Left kidney (tissue), 2 donors: ENCODE results near the gene SMOC2. TPM values are rescaled to one million over a fixed set of nuclear protein-coding genes. Genes with fewer than 3 reads are reported as not detected.
"Not testable (repeated sequence)": the region's sequence is repeated elsewhere in the genome, so short reads cannot be mapped to it uniquely, and the experiment has no call there.

ENCODE experiments used
- DNase-seq: peaks from one replicate; pipeline ENCODE4 v3.0.0-alpha.2; 2013
- polyA plus RNA-seq: library from polyadenylated mRNA; unstranded; fragments of 120-200 nt; gene quantifications from one replicate; pipeline ENCODE4 v1.2.1, GENCODE V29; 2013; ENCODE audit not compliant: insufficient read length

Gene SMOC2
- polyA plus RNA-seq, 1 donor, result 20.5 TPM

- not testable (repeated sequence) for DNase-seq
Observed at GRCh38 chr6:168573276-168573835, 132.4 kb downstream of the SMOC2 start.

DNA sequence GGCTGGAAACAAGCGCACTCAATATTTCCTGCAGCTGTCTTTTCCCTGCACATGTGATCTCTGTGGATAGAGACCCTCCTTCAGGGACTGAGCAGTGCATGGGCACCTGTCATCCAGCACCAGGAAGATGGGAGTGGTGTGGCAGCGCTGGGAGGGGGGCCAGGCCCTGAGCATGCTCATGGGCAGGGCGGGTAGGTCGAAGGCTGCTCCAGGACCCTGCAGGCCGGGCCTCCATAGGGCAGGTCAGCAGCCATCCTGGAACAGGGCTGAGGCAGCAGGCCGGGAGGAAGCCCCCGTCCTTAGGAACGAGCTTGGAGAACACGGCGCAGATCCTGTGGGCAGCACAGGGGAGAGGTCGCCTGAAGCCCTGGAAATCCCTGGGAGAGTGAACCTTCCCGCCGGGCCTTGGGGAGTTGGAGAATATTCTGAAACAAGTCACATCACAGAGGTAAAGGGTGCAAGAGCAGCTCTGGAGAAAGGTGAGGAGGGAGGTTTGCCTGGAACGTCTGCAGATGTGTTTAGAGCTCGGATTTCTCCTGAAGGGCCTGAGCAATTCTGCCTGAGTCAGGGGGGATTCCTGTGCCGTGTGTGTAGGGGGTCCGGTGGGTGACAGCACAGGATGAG, 133.2 kb downstream of the SMOC2 start:
- DNase-seq, result no peak

- peak; percentile 50 for DNase-seq
Observed at GRCh38 chr6:168574699-168575195, 133.8 kb downstream of the SMOC2 start.

DNA sequence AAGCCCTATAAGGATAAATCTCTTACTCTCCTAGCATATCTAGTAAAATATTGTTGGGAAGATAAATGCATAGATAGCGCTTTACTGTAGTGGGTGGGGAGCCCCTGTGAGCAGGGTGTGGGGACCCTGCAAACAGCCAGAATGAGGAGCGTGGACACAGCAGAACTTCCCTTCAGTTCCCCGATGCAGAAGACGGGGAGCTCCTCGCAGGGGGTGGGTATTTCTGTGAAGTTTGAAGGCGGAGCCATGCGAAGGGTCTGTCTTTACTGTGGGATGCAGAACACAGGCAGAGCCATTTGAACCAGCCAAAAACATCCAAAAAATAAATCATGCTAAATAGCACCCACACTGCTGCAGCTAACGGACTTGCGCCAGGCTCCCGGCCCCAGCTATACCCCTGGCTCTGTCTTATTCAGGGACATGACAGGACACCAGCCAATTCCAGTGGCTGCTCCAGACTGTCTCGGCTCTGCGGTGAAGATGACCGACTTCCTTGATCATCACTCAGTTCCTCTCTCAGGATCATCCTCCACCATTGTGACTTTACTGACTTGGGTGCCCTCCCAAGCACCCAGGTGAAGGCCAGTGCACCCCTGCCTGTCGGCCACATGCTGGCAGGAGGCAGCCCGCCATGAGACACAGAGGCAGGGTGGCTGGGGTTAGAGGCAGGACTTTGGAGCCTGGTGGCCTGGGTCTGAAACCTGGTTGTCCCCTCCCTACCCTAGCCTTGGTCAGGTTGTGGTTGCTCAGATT, 134.5 kb downstream of the SMOC2 start:
- DNase-seq, result no peak

- DNase-seq, result no peak
Observed at GRCh38 chr6:168576388-168576787, 135.4 kb downstream of the SMOC2 start.

- DNase-seq, result no peak
Observed at GRCh38 chr6:168577496-168577895, 136.5 kb downstream of the SMOC2 start.

DNA sequence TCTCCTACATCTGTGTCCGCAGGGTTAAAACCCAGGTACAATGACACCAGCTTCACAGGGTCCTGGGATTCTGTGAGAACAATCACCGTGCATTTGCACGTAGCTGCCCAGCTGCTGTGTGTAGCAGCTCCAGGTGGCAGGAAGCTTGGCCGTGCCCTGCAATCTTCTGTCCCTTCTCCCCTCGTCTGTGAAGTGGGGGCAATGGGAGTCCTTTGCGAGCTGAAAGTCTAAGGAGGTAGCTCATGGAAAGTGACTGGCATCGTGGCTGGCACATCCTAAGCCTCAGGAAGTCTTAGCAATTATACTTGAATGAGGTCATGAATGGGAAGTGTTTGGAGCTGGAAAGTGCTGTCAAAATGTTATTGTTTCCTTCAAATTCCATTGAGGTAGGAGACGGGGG, 137.1 kb downstream of the SMOC2 start:
- DNase-seq, result no peak

GRCh38 chr6:168581236-168581635, 140.3 kb downstream of the SMOC2 start:
- no peak for DNase-seq

DNA sequence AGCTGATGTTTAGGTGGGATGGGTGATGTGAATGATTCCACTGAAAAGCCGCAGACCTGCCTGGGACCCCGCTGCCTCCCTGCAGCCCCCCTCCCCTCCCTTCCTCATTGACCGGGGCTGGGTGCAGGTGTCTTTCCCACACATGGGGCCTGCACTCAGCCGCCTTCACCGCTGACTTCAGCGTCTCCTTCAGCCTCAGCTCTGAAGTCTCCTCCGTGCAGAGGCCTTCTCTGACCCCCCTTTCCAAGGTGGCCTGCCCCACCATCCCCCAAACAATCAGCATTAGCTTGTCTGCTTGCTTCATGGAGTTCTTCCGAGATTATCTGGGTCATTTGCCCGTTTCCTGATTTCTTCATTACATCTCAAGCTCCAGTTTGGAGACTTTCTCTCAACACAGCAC, 140.7 kb downstream of the SMOC2 start:
- DNase-seq, result no peak

DNA sequence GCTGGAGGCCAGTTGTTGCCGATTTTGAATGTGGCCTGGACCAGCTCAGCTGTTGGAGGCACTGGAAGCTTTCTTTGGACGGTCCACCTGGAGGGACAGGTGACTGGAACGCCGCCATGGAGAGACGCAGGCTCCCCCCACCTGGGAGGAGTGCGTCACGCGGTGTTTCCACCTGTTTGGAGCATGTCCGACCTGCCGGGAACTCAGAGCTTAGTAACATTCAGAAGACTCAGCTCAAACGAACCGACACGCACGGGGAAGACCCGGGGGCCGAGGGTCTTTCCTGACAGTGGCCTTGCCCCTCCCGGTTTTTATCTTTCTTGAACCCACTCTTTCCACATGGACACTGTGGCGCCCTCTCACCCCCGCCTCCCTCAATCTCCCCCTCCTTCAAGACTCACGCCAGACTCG, 141.6 kb downstream of the SMOC2 start:
- no peak for DNase-seq

GRCh38 chr6:168583126-168583525, 142.1 kb downstream of the SMOC2 start:
- DNase-seq, result no peak

DNA sequence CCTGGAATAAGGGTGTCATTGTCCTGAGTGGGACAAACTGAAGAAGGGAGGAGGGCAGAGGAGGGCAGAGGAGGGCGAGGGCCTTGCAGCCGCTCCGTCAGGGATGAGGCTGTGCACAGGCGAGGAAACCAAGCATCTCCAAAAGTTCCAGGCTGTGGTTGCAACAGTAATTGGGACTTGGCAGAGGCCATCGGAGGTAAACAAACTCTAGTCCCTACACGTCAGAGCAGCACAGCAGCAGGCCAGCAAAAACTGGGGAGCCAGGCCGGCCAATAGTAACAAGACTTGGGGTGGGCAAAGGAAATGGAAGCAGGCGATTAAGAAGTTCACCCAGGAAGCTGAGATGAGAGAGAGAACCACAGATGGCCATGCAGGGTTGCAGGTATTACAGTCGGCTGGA, 142.8 kb downstream of the SMOC2 start:
- no peak for DNase-seq

DNA sequence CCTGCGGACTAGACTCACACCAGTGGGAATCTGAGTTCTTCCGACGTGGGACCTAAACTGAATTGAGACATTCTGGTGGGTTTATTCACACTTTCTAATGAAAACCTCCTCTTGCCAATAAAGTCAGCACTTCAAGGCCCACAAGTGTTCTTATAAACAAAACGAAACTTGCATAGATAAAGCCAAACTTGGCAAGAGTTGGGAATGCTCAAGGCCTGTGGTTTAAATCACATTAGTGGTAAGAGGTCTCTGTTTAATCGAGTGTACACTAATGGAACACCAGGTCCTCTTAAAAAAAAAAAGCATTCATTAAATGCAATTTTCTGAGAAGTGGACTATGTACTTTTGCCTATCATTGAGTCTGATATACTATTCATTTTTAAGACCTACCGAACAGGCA, 143.3 kb downstream of the SMOC2 start:
- no peak for DNase-seq

- DNase-seq, result no peak
Observed at GRCh38 chr6:168584671-168585070, 143.7 kb downstream of the SMOC2 start.

GRCh38 chr6:168585441-168585840, 144.5 kb downstream of the SMOC2 start:
- no peak for DNase-seq

DNA sequence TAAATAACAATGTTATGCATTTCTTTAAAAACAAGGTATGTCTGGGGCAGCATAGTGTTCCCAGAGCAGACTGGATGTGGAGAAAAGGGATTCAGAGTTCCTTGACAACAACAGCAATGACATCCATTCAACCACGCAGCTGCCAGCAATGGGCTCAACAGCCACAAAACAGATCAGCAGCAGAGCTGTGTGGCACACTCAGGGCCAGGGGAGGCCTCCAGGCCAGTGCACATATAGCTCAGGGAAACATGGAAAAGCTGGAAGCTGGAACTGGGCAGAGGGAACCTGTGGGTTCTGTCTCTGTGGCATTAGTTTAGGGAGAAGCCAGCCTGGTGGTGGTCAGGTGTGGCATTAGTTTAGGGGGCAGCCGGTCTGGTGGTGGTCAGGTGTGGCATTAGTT, 148.3 kb downstream of the SMOC2 start:
- no peak for DNase-seq

- DNase-seq, result no peak
Observed at GRCh38 chr6:168590406-168590805, 149.4 kb downstream of the SMOC2 start.

- no peak for DNase-seq
Observed at GRCh38 chr6:168596344-168596743, 155.4 kb downstream of the SMOC2 start.

- no peak for DNase-seq
Observed at GRCh38 chr6:168597471-168597875, 156.5 kb downstream of the SMOC2 start.

DNA sequence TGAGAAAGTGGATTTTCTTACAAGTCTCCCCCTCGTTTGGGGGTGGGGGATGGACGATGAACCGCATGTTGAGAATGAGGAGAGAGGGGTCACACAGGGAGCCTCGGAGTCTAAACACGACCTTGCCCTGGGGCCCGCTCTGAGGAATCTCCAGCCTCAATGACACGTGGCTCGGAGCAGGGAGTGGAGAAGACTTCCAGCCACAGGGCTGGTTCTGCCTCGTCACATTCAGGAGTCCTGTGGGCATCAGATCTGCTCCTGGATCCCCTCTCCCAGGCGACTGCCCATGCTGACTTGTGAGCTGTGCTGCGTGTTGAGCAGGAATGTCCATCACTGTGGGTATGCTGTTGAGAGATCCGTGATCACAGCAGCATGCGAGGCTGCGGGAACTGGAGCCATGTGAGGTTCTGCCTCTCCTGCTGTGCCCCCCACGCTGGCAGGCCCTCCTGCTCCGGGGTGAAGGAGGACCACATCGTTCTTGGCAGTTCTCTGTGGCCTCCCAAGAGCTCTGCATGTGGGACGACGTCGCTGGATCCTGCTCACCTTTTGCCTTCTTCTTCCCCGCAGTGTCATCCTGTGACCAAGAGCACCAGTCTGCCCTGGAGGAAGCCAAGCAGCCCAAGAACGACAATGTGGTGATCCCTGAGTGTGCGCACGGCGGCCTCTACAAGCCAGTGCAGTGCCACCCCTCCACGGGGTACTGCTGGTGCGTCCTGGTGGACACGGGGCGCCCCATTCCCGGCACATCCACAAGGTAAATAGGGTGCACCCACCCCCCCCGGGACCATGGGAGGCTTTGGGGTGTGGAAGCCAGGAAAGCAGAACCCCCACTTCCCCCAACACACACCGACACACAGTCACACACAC, 157.5 kb downstream of the SMOC2 start:
- no peak for DNase-seq

GRCh38 chr6:168599118-168599494, 158.1 kb downstream of the SMOC2 start:
- DNase-seq, result no peak

DNA sequence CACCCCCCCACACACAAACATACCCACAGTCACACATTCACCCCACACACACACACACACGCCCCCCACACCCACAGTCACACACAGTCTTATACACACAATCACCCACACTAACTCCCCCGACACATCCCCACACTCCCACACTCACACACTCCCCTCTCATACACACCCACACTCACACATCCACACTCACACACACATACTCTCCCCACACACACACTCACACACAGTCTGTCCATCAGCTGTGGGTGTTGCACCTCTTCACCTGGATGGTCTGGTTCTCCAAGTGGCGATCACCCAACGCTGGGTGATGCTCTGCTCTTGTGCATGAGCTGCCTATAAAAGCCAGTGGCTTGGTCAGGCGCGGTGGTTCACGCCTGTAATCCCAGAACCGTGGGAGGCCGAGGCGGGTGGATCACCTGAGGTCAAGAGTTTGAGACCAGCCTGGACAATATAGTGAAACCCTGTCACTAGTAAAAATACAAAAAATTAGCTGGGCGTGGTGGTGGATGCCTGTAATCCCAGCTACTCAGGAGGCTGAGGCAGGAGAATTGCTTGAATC, 158.9 kb downstream of the SMOC2 start:
- no peak for DNase-seq
